Activated naive CD4-positive, alpha-beta T cell treated with anti-CD3 and anti-CD28 coated beads for 36 hours (primary cell): ENCODE data around the gene TNFSF12. TPM values are rescaled to one million over a fixed set of nuclear protein-coding genes. Genes with fewer than 3 reads are reported as not detected.
A peak's percentile ranks its signal among the peaks of the same experiment; 100 is the strongest.

Source experiments
- CTCF ChIA-PET: fragments of 350-600 bp; sonication (Branson Sonifier 250); formaldehyde crosslinking; loops from one replicate; lab custom pipeline; 2021; ENCODE audit warnings: antibody characterized with exemption; lab: Charles Lee
- DNase-seq: peaks from one replicate; pipeline ENCODE4 v3.0.0-alpha.2; 2020
- H3K27ac Mint-ChIP-seq: one replicate; pipeline ENCODE4 v1.8.0; 2021; ENCODE audit warnings: mild to moderate bottlenecking, mixed read lengths
- H3K27me3 Mint-ChIP-seq: one replicate; pipeline ENCODE4 v1.8.0; 2021; ENCODE audit warnings: low read depth, mixed read lengths
- H3K36me3 Mint-ChIP-seq: one replicate; pipeline ENCODE4 v1.8.0; 2021; ENCODE audit warnings: low read depth, mixed read lengths
- H3K4me1 Mint-ChIP-seq: one replicate; pipeline ENCODE4 v1.8.0; 2021; ENCODE audit warnings: low read depth, mixed read lengths
- H3K4me3 Mint-ChIP-seq: one replicate; pipeline ENCODE4 v1.8.0; 2021; ENCODE audit warnings: mild to moderate bottlenecking, moderate library complexity, mixed read lengths
- H3K9me3 Mint-ChIP-seq: one replicate; pipeline ENCODE4 v1.8.0; 2021; ENCODE audit warnings: mixed read lengths
- intact Hi-C: fragments of 100-400 bp; cut with micrococcal nuclease; formaldehyde crosslinking; loops from one replicate; pipeline ENCODE4 v1.15.1; 2023
- total RNA-seq, 2 experiments: library from RNA; stranded (reverse); gene quantifications; one replicate each; pipeline ENCODE4 v1.2.3, GENCODE V29; 2021

The TNFSF12 gene
- total RNA-seq, 2 experiments from 2014 or later = 5.8 to 7.4 TPM

- peak overlapping the region; percentile 99 for H3K27ac Mint-ChIP-seq
- no peaks in the 10 kb centered on the region for H3K9me3 Mint-ChIP-seq
- H3K36me3 Mint-ChIP-seq = peaks cover 74% of the 10 kb centered on the region
- no peaks in the 10 kb centered on the region for H3K27me3 Mint-ChIP-seq
- intact Hi-C loops = loop anchor here (2.0 to 10.0 kb wide), 3 partner anchors 269 to 529 kb away; partner anchors contain the start of genes ELP5 and SLC16A11
- peaks cover 61% of the 10 kb centered on the region for H3K4me1 Mint-ChIP-seq
- H3K4me3 Mint-ChIP-seq = peak overlapping the region; percentile 85
- DNase-seq = peak; percentile 94
- CTCF ChIA-PET = interaction anchor here (0.9 kb wide), 1 partner anchor 13 kb away, joined by 3 read pairs; no protein-coding TSS in a partner anchor
These were observed 24.6 kb downstream of the TNFSF12 start for GRCh38 chr17:7573324-7574080.

GRCh38 chr17:7574176-7574953 is 25.5 kb downstream of the TNFSF12 start:
- CTCF ChIA-PET = interaction anchor here (0.8 to 2.3 kb wide), 3 partner anchors 13 to 113 kb away, joined by 3 to 8 read pairs (median 3); partner anchors contain the start of genes SOX15 and TP53
- H3K27ac Mint-ChIP-seq = peak overlapping the region; percentile 63
- peaks cover 70% of the 10 kb centered on the region for H3K36me3 Mint-ChIP-seq
- no peak for DNase-seq
- no peaks in the 10 kb centered on the region for H3K27me3 Mint-ChIP-seq
- peak overlapping the region; percentile 85 for H3K4me3 Mint-ChIP-seq
- intact Hi-C loops = loop anchor here (10.0 kb wide), 1 partner anchor 530 kb away; the partner anchor contains the start of gene SLC16A11
- no peaks in the 10 kb centered on the region for H3K9me3 Mint-ChIP-seq
- peaks cover 67% of the 10 kb centered on the region for H3K4me1 Mint-ChIP-seq

- CTCF ChIA-PET = interaction anchor here (0.5 to 2.3 kb wide), 6 partner anchors 14 to 530 kb away, joined by 3 to 8 read pairs (median 3); partner anchors contain the start of genes SOX15 and TP53
- Mint-ChIP-seq H3K4me1 (peaks cover 73% of the 10 kb centered on the region), H3K4me3 (peak overlapping the region; percentile 85), H3K36me3 (peaks cover 67% of the 10 kb centered on the region), H3K27ac (peak overlapping the region; percentile 63), H3K27me3 (no peaks in the 10 kb centered on the region), H3K9me3 (no peaks in the 10 kb centered on the region)
- DNase-seq = no peak
- intact Hi-C loops = loop anchor here (10.0 kb wide), 1 partner anchor 531 kb away; the partner anchor contains the start of gene SLC16A11
These were observed 26.6 kb downstream of the TNFSF12 start for GRCh38 chr17:7575481-7575883.

- peaks cover 73% of the 10 kb centered on the region for H3K4me1 Mint-ChIP-seq
- intact Hi-C loops = loop anchor here (10.0 kb wide), 1 partner anchor 531 kb away; the partner anchor contains the start of gene SLC16A11
These were observed 27.1 kb downstream of the TNFSF12 start for GRCh38 chr17:7575959-7576358.

GRCh38 chr17:7576432-7576937 is 27.6 kb downstream of the TNFSF12 start:
- CTCF ChIA-PET = interaction anchor here (1.0 to 2.3 kb wide), 3 partner anchors 10 to 139 kb away, joined by 3 to 8 read pairs (median 3); partner anchors contain the start of gene SOX15
- intact Hi-C loops = loop anchor here (10.0 kb wide), 1 partner anchor 532 kb away; the partner anchor contains the start of gene SLC16A11
- no peaks in the 10 kb centered on the region for H3K9me3 Mint-ChIP-seq
- H3K4me1 Mint-ChIP-seq = peaks cover 73% of the 10 kb centered on the region
- H3K36me3 Mint-ChIP-seq = peaks cover 63% of the 10 kb centered on the region
- H3K27ac Mint-ChIP-seq = peak overlapping the region; percentile 63
- no peak for DNase-seq
- peak overlapping the region; percentile 35 for H3K4me3 Mint-ChIP-seq
- H3K27me3 Mint-ChIP-seq = no peaks in the 10 kb centered on the region

More at GRCh38 chr17:7575959-7576358, 27.1 kb downstream of the TNFSF12 start:
- CTCF ChIA-PET = interaction anchor here (0.5 to 2.3 kb wide), 4 partner anchors 13 to 152 kb away, joined by 3 to 8 read pairs (median 4); partner anchors contain the start of genes SOX15 and TP53
- no peaks in the 10 kb centered on the region for H3K9me3 Mint-ChIP-seq
- no peak for DNase-seq
- H3K27ac Mint-ChIP-seq = peak overlapping the region; percentile 63
- H3K36me3 Mint-ChIP-seq = peaks cover 65% of the 10 kb centered on the region
- H3K4me3 Mint-ChIP-seq = peak overlapping the region; percentile 85
- no peaks in the 10 kb centered on the region for H3K27me3 Mint-ChIP-seq

- no peak for DNase-seq
- no peaks in the 10 kb centered on the region for H3K27me3 Mint-ChIP-seq
- no peaks in the 10 kb centered on the region for H3K9me3 Mint-ChIP-seq
- CTCF ChIA-PET = interaction anchor here (1.1 kb wide), 1 partner anchor 12 kb away, joined by 3 read pairs; no protein-coding TSS in a partner anchor
- no peak overlapping the region for H3K4me3 Mint-ChIP-seq
- peaks cover 66% of the 10 kb centered on the region for H3K36me3 Mint-ChIP-seq
- intact Hi-C loops = loop anchor here (10.0 kb wide), 1 partner anchor 533 kb away; the partner anchor contains the start of gene SLC16A11
- H3K4me1 Mint-ChIP-seq = peaks cover 79% of the 10 kb centered on the region
- H3K27ac Mint-ChIP-seq = peak overlapping the region; percentile 89
These were observed 28.7 kb downstream of the TNFSF12 start for GRCh38 chr17:7577327-7578199.

- peaks cover 52% of the 10 kb centered on the region for H3K36me3 Mint-ChIP-seq
- CTCF ChIA-PET = interaction anchor here (0.9 to 2.2 kb wide), 3 partner anchors 10 to 108 kb away, joined by 3 to 8 read pairs (median 5); partner anchors contain the start of genes SENP3 and TP53
- peak; percentile 86 for DNase-seq
- H3K27ac Mint-ChIP-seq = peak within 1 kb of the TSS; percentile 89
- H3K9me3 Mint-ChIP-seq = no peaks in the 10 kb centered on the region
- no peaks in the 10 kb centered on the region for H3K27me3 Mint-ChIP-seq
- H3K4me3 Mint-ChIP-seq = peak within 1 kb of the TSS; percentile 57
- intact Hi-C loops = loop anchor here (1.0 to 10.0 kb wide), 3 partner anchors 36 to 534 kb away; partner anchors contain the start of genes SLC16A11 and WRAP53
- H3K4me1 Mint-ChIP-seq = peaks cover 80% of the 10 kb centered on the region
These were observed 30.4 kb downstream of the TNFSF12 start, which contains the start of gene CD68 for GRCh38 chr17:7579001-7579833. TSS of gene CD68 (plus strand) at chr17:7579638. CDS start at chr17:7579678, 40 bp downstream.

- Mint-ChIP-seq H3K27ac (peak overlapping the region; percentile 89), H3K4me3 (peak overlapping the region; percentile 57), H3K27me3 (no peaks in the 10 kb centered on the region), H3K36me3 (peaks cover 48% of the 10 kb centered on the region), H3K9me3 (no peaks in the 10 kb centered on the region), H3K4me1 (peaks cover 78% of the 10 kb centered on the region)
- no peak for DNase-seq
- CTCF ChIA-PET = interaction anchor here (1.7 to 2.2 kb wide), 2 partner anchors 19 to 107 kb away, joined by 5 to 8 read pairs; partner anchors contain the start of genes SENP3 and TP53
- intact Hi-C loops = loop anchor here (1.0 to 10.0 kb wide), 3 partner anchors 35 to 535 kb away; partner anchors contain the start of genes SLC16A11 and WRAP53
These were observed 31.2 kb downstream of the TNFSF12 start for GRCh38 chr17:7579834-7580603.
